ENCODE measurements around the gene PRKCB.

The PRKCB gene

GRCh38 chr16:24002619-24003018 lies 166.8 kb downstream of the PRKCB start:
- no peak overlapping the region for H3K4me3 ChIP-seq (ENCODE audit: low read depth, low read length)
- DNase-seq (ENCODE audit: low read depth): no peak
- TF ChIP-seq CTCF (IDR thresholded peaks at IDR 0.05; ENCODE audit: low read depth, low read length) (no peak), MYC (IDR thresholded peaks at IDR 0.05; ENCODE audit: low read depth, low read length) (no peak), POLR2A (IDR thresholded peaks at IDR 0.05; ENCODE audit: extremely low read depth, insufficient read length) (no peak), MAX (IDR thresholded peaks at IDR 0.05; ENCODE audit: low read depth, low read length) (no peak)

- no peak for DNase-seq (ENCODE audit: low read depth)
- H3K4me3 ChIP-seq (ENCODE audit: low read depth, low read length): no peak overlapping the region
- no peak for TF ChIP-seq CTCF (IDR thresholded peaks at IDR 0.05; ENCODE audit: low read depth, low read length)
- no peak for TF ChIP-seq POLR2A (IDR thresholded peaks at IDR 0.05; ENCODE audit: extremely low read depth, insufficient read length)
- no peak for TF ChIP-seq MAX (IDR thresholded peaks at IDR 0.05; ENCODE audit: low read depth, low read length)
- TF ChIP-seq MYC (IDR thresholded peaks at IDR 0.05; ENCODE audit: low read depth, low read length): no peak
Measured at GRCh38 chr16:24005577-24005976, 169.8 kb downstream of the PRKCB start.

- H3K4me3 ChIP-seq (ENCODE audit: low read depth, low read length): no peak overlapping the region
- DNase-seq (ENCODE audit: low read depth): no peak
- TF ChIP-seq CTCF (IDR thresholded peaks at IDR 0.05; ENCODE audit: low read depth, low read length) (no peak), POLR2A (IDR thresholded peaks at IDR 0.05; ENCODE audit: extremely low read depth, insufficient read length) (no peak), MYC (IDR thresholded peaks at IDR 0.05; ENCODE audit: low read depth, low read length) (no peak), MAX (IDR thresholded peaks at IDR 0.05; ENCODE audit: low read depth, low read length) (no peak)
Measured at GRCh38 chr16:24007391-24007790, 171.6 kb downstream of the PRKCB start.

GRCh38 chr16:24007934-24008333 lies 172.2 kb downstream of the PRKCB start:
- no peak for DNase-seq (ENCODE audit: low read depth)
- TF ChIP-seq MYC (IDR thresholded peaks at IDR 0.05; ENCODE audit: low read depth, low read length): no peak
- TF ChIP-seq CTCF (IDR thresholded peaks at IDR 0.05; ENCODE audit: low read depth, low read length): no peak
- TF ChIP-seq MAX (IDR thresholded peaks at IDR 0.05; ENCODE audit: low read depth, low read length): no peak
- TF ChIP-seq POLR2A (IDR thresholded peaks at IDR 0.05; ENCODE audit: extremely low read depth, insufficient read length): no peak
- H3K4me3 ChIP-seq (ENCODE audit: low read depth, low read length): no peak overlapping the region

GRCh38 chr16:24009098-24009497 lies 173.3 kb downstream of the PRKCB start:
- no peak overlapping the region for H3K4me3 ChIP-seq (ENCODE audit: low read depth, low read length)
- TF ChIP-seq MAX (IDR thresholded peaks at IDR 0.05; ENCODE audit: low read depth, low read length) (no peak), POLR2A (IDR thresholded peaks at IDR 0.05; ENCODE audit: extremely low read depth, insufficient read length) (no peak), CTCF (IDR thresholded peaks at IDR 0.05; ENCODE audit: low read depth, low read length) (no peak), MYC (IDR thresholded peaks at IDR 0.05; ENCODE audit: low read depth, low read length) (no peak)
- DNase-seq (ENCODE audit: low read depth): no peak

- H3K4me3 ChIP-seq (ENCODE audit: low read depth, low read length): no peak overlapping the region
- no peak for DNase-seq (ENCODE audit: low read depth)
- TF ChIP-seq CTCF (IDR thresholded peaks at IDR 0.05; ENCODE audit: low read depth, low read length) (no peak), MYC (IDR thresholded peaks at IDR 0.05; ENCODE audit: low read depth, low read length) (no peak), POLR2A (IDR thresholded peaks at IDR 0.05; ENCODE audit: extremely low read depth, insufficient read length) (no peak), MAX (IDR thresholded peaks at IDR 0.05; ENCODE audit: low read depth, low read length) (no peak)
Measured at GRCh38 chr16:24009955-24010354, 174.2 kb downstream of the PRKCB start.

Data from NB4 (cell line).